ENCODE data around the gene TAOK2.
"Not testable (repeated sequence)": the region's sequence is repeated elsewhere in the genome, so short reads cannot be mapped to it uniquely, and the experiment has no call there.

Gene TAOK2

DNA sequence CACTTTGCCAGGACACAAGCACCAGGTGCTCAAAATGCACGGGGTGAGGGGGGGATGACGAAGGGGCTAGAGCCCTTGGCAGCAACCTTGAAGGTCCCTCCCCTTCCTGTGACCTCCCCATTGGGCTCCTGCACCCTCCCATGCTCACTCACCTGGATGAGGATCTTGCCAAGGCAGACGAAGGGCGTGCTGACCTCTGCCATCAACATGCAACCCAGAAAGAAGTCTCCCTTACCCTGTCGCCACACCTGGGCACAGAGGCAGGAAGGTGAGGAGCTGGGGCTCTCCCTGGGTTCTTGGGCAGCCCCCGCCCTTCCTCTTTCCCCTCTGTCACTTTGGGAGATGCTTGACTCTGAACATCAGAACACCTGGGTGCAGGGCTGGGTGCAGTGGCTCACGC, 51.9 kb downstream of the TAOK2 start:
- ATAC-seq, result no peak

DNA sequence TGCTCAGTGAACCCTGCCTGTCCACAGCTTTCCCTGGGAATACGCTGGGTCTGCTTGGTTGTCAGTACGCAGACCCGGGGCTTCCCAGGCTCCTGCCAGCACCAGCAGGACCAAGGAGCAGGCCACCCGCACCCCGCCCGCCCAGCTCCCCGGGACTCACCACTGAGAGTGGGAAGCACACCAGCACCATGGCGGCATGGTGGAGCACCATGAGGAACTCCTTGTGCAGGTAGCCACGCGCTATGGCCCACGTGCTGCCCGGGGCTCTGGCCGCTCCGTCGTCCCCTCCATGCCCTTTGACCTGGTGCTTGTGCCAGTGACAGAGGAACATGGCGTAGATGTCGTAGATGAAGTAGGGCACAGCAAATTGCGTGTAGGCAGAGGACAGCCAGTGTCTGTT, 52.8 kb downstream of the TAOK2 start:
- no peak for ATAC-seq

GRCh38 chr16:30027588-30028437, 54.1 kb downstream of the TAOK2 start:
- no peak for ATAC-seq

- ATAC-seq, result no peak
Measured at GRCh38 chr16:30028438-30029076, 54.9 kb downstream of the TAOK2 start.

DNA sequence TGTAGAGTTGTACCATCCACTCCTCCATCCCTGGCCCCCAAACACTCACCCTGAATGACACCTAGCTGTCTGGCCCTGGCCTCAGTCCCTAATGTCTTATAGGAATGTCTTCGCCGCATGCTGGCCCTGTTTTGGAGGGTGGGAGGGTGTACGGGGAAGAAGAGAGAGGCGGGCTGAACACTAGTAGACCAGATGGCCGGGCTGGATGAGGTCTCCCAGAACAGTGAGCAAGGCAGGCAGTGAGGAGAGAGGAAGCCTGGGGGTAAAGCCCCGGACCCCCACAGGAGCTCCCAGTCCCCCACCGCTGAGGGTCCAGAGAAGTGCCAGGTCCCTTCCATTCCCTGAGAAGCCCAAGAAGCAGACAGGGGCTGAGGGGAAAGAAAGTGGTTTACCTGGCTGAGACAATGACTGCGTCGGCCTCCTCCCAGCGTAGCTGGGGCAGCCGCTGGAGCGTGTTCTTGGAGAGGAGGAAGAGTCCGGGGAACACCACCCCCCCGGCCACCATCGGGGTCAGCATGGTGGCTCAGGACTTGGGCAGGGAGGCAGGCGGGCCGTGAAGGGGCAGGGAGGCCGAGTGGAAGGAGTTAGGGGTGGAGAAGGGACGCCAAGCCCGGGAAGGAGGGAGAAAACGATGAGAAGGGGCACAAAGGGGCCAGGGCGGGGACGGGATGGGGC, 56.5 kb downstream of the TAOK2 start:
- no peak for ATAC-seq

DNA sequence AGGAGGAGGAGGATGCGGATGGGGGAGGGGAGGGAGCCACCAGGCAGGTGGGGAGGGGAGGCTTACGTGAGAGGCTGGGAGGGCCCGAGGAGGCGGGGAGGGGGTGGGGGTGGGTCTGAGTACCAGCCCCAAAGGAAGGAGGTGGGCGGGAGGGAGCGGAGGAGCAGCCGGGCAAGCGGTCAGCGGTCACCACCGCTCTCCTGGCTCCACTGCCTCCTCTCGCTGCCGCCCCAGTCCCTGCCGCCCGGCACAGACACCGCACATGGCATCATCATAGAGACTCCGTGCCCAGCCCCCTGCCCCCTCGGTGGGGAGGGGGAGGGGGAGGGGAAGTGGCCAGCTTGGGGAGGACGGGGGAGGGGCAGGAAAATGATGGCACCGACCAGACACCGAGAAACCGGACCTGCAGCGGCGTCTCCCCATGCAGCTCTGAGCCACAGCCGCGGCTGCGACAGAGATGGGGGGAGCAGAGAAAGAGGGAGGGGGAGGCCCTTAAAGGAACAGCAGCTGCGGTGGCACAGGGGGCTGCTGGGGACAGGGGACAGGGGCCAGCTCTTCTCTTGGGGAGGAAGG, 57.3 kb downstream of the TAOK2 start, which contains the start of gene TLCD3B:
TSS of gene TLCD3B (minus strand) at position 431 of the 573 bp plus-strand sequence. CDS start 744 bp downstream, outside the sequence.
- no peak for ATAC-seq

- no peak for ATAC-seq
Measured at GRCh38 chr16:30031477-30031918, 57.8 kb downstream of the TAOK2 start.

GRCh38 chr16:30032083-30032819, 58.6 kb downstream of the TAOK2 start:
- ATAC-seq, result peak; percentile 45 to 48

DNA sequence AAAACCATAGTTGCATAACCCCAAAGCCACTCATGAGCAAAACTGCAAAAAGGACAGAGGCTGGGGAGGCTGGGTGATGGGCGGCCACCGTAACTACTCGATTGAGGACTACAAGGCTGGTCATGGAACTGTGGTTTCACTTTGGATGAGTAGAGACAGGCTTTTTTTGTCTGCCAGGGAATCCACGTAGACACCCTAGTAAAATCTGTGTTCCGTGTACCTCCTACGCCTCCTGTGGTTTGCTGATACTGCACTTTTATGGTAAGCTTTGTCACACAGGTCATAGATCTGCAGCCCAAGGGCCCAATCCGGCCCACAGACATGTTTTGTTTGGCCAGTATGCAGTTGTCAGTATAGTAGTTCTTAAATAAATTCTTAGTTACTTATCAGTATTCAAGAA, 59.6 kb downstream of the TAOK2 start:
- peak; percentile 40 to 61 for ATAC-seq

GRCh38 chr16:30040221-30040620, 66.6 kb downstream of the TAOK2 start:
- ATAC-seq, result no peak

DNA sequence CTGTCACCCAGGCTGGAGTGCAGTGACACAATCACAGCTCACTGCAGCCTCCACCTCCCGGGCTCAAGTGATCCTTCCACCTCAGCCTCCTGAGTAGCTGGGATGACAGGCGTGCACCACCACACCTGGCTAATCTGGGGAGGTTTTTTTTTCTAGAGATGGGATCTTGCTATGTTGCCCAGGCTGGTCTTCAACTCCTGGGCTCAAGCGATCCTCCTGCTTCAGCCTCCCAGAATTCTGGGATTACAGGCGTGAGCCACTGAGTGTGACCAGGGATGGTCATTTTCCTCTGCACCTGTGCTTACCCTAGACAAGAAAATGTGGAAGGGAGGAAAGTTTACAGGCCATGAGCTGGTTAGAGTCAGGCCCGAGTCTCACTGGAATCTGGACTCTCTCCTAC, 67.0 kb downstream of the TAOK2 start:
- ATAC-seq, result not testable (repeated sequence)

DNA sequence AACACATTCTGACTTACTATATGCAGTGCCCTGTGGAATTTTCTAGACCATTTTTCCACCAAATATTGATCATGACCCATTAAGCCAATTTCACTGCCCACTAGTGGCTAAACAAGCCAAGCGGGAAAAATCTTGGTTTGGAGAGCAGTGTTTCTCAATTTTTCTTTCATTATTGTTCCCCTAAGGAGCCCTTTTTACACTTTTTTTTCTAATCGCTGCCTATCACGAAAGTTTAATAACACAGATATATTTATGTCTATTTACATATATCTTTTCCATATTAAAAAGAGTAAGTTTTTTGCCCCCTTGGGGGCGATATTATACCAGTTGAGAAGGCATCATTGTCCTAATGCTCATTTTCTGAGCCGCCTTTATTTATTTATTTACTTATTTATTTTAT, 68.2 kb downstream of the TAOK2 start:
- ATAC-seq, result no peak

Measured in activated CD4-positive, CD25-positive, alpha-beta regulatory T cell treated with anti-CD3 and anti-CD28 coated beads, Interleukin-2, amount 50 U/mL, for 24 hours (primary cell).